Iris pigment epithelial cell (primary cell): ENCODE data around the gene MRAP2.
"Not testable (repeated sequence)": the region's sequence is repeated elsewhere in the genome, so short reads cannot be mapped to it uniquely, and the experiment has no call there.

ENCODE experiments used
- DNase-seq: peaks from one replicate; pipeline ENCODE4 v3.0.0-alpha.2; 2011; ENCODE audit warnings: low read depth

The MRAP2 gene

DNA sequence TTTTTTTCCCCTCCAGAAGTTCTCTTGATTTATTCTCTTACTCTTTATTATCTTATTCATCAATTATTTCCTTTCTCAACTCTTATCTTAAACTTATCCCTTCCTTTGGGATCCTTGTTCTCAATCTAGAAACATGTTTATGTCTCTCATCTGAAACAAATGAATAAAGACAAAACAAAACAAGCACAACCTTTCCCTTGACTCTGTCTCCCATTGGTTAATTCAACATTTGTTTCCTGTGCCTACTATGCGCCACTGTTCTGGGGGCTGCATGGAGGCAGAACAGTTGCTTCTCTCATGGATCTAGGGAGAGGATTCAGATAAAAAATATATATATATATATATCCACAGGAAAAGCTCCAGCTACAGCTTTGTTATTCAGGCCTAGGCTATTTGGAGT, 5.2 kb upstream of the MRAP2 start:
- DNase-seq: no peak

DNA sequence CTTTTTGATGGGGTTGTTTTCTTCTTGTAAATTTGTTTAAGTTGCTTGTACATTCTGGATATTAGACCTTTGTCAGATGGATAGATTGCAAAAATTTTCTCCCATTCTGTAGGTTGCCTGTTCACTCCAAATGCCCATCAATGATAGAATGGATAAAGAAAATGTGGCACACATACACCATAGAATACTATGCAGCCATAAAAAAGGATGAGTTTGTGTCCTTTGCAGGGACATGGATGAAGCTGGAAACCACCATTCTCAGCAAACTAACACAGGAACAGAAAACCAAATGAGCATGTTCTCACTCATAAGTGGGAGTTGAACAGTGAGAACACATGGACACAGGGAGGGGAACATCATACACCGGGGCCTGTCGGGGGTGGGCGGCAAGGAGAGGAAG, 1.6 kb upstream of the MRAP2 start:
- not testable (repeated sequence) for DNase-seq

DNA sequence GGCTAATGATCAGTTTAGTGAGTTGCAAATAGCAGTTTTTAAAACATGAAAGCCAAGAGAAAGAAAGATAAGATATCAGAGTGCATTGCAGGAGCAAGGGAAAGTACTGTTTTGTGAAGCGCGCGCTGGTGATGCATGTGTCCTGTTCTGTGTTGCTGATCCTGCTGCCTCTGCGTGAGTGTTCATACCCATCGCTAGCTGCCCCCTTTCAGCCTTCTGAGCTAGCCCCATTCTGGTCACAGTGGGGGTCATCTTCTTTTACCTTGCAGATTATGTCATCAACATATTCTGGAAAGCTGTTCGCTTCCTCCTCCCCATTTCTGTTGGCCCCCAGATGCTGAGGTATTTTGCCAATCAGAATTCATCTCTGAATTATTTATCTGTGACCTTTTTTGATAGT, 1.9 kb downstream of the MRAP2 start:
- DNase-seq: no peak

- DNase-seq: no peak
Measured at GRCh38 chr6:84037425-84038089, 4.0 kb downstream of the MRAP2 start.

GRCh38 chr6:84042603-84043002, 9.0 kb downstream of the MRAP2 start:
- no peak for DNase-seq

GRCh38 chr6:84043555-84043954, 10.0 kb downstream of the MRAP2 start:
- no peak for DNase-seq

GRCh38 chr6:84046755-84047154, 13.2 kb downstream of the MRAP2 start:
- DNase-seq: no peak

GRCh38 chr6:84048588-84048987, 15.0 kb downstream of the MRAP2 start:
- no peak for DNase-seq

GRCh38 chr6:84050408-84050807, 16.8 kb downstream of the MRAP2 start:
- no peak for DNase-seq

DNA sequence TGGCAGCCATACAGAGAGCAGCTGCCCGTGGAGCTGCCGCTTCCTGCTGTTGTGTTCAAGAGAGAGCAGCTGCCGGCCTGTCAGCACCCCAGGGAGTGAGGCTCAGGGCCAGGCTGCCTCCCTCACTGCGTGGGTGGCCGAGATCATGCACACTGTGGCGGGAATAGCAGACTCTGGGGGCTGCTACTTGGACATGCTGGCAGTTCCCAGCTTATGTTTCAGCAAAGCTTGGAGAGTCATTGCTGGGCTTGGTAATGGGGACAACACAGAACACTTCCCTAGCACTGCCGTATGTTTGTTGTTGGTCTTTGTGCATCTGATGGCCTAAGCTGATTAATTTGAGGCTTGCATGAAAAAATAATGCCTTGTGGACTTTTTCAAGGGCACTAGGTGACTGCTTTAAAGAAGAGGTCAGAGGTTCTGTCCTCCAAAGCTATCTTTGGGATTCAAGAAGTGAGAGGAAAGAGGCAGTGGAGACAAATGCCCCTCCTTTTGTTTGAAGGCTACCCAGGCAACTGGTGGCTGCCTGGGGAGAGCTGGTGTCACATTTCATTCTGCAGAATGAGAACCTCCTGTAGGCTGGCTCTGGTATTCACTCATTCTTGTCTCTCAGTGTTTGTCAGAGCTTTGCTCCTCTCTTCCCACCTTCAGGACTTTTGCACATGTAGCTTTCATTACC, 18.8 kb downstream of the MRAP2 start:
- peak; percentile 65 for DNase-seq

DNA sequence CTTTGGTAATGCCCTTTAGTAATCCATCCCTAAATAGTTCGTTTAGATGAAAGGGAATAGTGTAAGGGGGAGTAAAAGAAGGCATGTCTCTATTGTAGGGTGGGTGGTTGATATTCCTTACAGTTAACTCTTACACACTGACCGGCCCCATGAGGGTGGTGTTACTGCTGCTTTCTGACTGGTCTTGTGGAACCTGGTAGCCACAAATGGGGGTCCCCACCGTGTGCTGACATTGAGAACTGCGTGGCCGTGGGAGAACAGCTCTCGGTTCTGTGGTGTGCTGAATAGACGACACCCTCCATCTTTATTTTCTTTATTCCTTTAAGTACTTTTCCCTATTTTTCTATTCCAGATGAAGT, 19.3 kb downstream of the MRAP2 start:
- no peak for DNase-seq

DNA sequence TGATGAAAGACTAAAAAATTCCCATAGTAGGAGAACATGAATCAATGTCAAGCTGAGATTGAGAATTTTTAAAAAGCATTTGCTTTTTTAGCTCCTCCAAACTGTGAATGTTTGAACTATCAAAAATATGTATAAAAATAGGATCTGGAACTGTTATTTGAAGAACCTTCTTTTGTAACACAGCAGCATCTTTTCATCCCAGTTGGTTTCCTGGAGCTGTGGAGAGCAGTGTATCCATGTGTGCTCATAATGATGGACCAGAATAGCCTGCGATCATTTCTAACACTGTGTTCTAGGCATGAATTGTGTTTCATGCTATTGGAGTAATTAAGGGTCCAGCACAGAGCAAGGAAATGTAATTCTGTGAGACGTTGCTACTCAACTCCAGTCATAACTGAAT, 22.1 kb downstream of the MRAP2 start:
- no peak for DNase-seq

DNA sequence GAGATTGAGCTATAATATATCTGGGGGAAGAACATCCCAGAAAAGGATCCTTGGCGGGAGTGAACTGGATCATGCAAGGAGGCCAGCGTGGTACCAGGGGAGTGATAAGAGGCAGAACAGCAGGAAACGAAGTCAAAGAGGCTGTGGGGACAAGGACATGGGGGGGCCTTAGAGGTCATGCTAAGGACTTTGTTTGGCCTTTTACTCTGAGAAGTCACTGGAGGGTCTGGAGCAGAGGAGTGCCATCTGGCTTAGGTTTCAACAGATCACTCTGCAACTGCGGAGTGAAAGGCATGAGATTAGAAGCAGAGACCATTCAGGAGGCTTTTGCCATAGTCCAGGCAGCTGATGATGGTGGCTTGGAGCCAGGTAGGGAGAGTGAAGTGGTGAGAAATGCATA, 24.3 kb downstream of the MRAP2 start:
- no peak for DNase-seq

GRCh38 chr6:84059082-84059481, 25.5 kb downstream of the MRAP2 start:
- DNase-seq: no peak

- peak; percentile 10 for DNase-seq
Measured at GRCh38 chr6:84061174-84061573, 27.6 kb downstream of the MRAP2 start.

DNA sequence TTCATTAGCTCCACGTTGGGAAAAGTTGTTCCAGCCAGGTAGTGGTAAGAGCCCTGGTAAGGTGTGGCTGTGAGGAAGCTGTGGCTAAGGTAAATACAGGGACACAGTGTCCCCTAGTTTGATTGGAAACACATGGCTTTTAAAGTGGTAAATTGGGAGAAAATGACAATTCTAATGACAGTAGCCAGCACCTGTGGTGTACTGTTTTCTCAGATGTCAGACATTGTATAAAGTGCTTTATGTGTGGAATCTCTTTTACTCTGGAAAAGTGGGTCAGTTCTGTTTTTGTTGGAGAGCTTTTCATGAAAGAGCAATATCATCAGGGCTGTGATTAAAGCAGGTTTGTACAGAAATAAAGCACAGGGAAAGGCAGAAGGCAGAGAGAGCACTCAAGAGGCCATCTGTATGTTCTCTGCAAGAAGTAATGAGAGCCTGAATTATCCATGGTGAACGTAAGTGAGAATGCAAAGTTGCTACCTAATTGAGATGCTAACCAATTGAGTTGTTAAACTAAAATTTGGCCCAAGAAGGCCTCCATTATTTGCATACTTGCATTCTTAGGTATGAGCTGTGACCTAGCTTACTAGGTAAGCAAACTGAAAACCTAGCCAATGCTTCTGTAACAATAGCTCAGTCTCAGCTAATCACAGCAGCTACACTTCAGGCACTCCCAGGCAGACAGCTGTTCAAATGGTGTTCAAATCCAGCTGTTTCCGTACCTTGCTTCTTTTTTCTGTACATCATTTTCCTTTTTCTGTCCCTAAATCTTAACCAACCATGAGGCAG, 28.2 kb downstream of the MRAP2 start:
- no peak for DNase-seq

- DNase-seq: no peak
Measured at GRCh38 chr6:84062519-84063154, 29.1 kb downstream of the MRAP2 start.

- DNase-seq: peak; percentile 61
Measured at GRCh38 chr6:84065693-84066290, 32.2 kb downstream of the MRAP2 start.

- peak; percentile 8 for DNase-seq
Measured at GRCh38 chr6:84066536-84066935, 33.0 kb downstream of the MRAP2 start.

DNA sequence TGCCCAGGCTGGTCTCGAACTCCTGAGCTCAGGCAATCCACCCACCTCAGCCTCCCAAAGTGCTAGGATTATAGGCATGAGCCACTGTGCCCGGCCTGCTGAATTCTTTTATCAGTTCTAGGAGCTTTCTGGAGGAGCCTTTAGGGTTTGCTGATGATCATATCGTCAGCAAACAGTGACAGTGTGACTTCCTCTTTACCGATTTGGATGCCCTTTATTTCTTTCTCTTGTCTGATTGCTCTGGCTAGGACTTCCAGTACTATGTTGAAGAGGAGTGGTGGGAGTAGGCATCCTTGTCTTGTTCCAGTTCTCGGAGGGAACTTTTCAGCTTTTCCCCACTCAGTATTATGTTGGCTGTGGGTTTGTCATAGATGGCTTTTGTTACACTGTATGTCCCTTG, 35.3 kb downstream of the MRAP2 start:
- DNase-seq: not testable (repeated sequence)

- DNase-seq: no peak
Measured at GRCh38 chr6:84072442-84072997, 38.9 kb downstream of the MRAP2 start.
